A375 (cell line): Measurements from ENCODE around the gene PCNP. TPM values are rescaled to one million over a fixed set of nuclear protein-coding genes. Genes with fewer than 3 reads are reported as not detected.

Experiments used
- small RNA-seq: library from RNA; depleted of rRNA; stranded (forward); fragments of <200 nt; gene quantifications from one replicate; pipeline ENCODE3, GENCODE V24; 2014
- total RNA-seq: library from RNA; depleted of rRNA; stranded (reverse); fragments of >200 nt; shearing (Covaris generic); gene quantifications from 2 replicates; pipeline ENCODE4 v1.2.3, GENCODE V29; 2014; rRNA removed

The PCNP gene, protein sequence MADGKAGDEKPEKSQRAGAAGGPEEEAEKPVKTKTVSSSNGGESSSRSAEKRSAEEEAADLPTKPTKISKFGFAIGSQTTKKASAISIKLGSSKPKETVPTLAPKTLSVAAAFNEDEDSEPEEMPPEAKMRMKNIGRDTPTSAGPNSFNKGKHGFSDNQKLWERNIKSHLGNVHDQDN
- 59.0 and 62.9 TPM in 2 replicates for total RNA-seq

DNA sequence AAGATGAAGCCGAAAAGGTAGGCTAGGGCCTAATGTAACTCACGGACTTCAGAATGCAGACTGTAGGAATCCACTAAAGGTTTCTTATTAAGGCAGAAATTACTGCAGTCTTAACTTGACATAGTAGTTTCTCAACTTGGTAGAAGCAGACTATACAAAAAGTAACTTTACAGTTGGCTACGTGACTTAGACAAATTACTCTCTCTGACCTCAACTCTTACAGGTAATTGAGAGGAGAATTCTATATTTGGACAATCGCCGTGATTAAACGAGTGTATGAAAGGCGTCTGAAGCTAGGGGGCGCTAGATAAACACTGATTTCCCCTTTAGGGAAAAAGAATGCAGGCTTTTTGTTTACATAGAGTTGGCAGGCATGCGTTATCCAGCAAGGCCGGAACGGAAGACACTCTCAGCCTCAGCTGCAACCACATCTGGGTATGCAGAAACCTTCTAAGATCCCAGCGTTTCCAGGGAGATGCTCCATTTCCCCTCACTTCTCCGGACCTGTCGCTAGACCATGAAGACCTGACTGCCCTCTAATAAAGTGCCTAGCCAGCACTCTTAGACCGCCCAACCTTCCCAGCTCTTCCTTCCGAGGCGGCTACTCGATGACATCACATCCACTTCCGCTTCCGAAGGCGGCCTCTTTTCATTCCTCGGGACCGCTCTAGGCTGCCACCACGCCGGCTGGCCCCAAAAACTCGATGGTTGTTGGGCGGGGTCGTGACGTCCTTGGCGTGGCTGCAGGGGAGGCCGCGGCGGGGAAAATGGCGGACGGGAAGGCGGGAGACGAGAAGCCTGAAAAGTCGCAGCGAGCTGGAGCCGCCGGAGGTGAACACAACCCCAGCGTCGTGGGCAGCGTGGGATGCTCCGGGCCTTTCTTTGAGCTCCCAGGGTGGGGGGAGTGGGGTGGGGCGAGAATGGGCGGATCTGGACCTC is at the start of gene PCNP:
Gene PCNP (plus strand): TSS at position 732 of the 939 bp plus-strand sequence. CDS start 36 bp downstream, at position 768.

DNA sequence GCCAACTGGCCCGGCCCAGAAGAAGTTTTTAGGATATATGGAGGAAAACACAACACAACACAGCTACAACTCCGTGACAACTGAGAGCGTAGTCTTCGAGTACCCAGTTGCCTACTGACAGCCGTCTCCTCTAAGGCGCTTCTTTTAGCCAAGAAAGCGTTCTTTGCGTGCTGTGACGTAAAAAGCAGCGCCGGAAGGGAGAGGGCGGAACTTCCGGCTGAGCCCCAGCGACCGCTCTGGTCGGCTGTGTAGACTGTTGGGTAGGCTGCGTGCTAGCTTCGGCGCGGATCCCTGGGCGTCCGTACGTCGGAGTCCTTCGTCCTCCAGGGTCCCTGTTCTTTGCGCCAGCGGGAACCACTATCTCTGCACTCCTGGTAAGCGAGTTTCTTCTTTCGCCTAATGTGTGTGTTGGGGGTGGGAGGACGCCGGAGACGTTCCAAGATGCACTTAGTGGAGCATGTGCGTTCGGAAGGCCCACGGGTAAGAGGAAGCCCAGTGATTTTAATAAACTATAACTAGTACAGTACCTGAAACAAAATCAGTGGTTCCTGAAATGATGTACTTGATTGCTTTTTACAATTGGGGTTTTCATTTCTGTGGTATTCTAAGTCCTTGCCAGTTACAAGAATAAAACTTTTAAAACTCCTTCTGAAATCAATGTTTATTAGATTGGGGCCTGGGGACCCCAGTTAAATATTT is 12.2 kb upstream of the PCNP start, which contains the start of gene TRMT10C:
Gene TRMT10C (plus strand): TSS at position 239 of the 699 bp plus-strand sequence. CDS start 2,914 bp downstream, outside the sequence.

Small RNA genes within 50 kb of the gene (small RNA-seq; reads per million reads assigned to genes)
- gene RF00019 (not detected), gene RNU6-1256P (not detected)

Other genes starting within 250 kb of the PCNP start
- 6.3 and 7.7 TPM in 2 replicates for gene SENP7, start 61.0 kb upstream of the PCNP start, total RNA-seq
- gene TRMT10C, start 12.3 kb upstream of the PCNP start, total RNA-seq = 46.0 and 62.7 TPM in 2 replicates
- gene ZBTB11, start 103.0 kb downstream of the PCNP start, total RNA-seq = 18.0 and 20.9 TPM in 2 replicates
- 4,417 and 4,751 TPM in 2 replicates for gene RPL24, start 112.5 kb downstream of the PCNP start, total RNA-seq
- 11.7 and 15.3 TPM in 2 replicates for gene CEP97, start 150.4 kb downstream of the PCNP start, total RNA-seq
- gene NXPE3, start 205.0 kb downstream of the PCNP start, total RNA-seq = 5.7 and 7.5 TPM in 2 replicates